ENCODE measurements around the gene PPBP. TPM values are rescaled to one million over a fixed set of nuclear protein-coding genes. Genes with fewer than 3 reads are reported as not detected.
"Not testable (repeated sequence)": the region's sequence is repeated elsewhere in the genome, so short reads cannot be mapped to it uniquely, and the experiment has no call there.

The PPBP gene
- total RNA-seq, 2 donors from 2014 or later = not detected

DNA sequence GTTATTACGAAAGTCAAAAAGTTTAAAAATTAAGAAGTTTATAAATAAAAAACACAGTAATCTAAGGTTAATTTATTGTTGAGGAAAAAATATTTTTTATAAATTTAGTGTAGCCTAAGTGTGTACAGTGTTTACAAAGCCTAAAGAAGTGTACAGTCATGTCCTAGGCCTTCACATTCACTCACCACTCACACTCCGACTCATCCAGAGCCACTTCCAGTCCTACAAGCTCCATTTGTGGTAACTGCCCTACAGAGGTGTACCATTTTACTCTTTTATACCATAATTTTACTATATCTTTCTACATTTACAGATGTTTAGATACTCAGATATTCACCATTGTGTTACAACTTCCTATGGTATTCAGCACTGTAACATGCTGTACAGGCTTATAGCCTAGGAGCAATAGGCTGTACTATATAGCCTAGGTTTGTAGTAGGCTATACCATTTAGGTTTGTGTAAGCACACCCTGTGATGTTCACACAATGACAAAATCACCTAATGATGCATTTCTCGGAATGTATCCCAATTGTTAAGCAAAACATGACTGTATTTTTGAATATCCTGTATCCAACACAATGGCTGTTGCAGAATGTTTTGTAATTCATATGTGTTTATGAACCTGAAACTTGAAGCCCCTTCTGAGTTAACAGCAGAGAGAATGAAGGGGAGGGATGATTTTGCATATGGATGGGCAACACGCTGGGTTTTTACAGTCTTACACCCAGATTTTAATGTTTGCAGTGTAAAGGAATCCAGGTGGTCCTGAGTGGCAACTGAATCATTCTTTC is 3.1 kb downstream of the PPBP start:
- Histone ChIP-seq H3K27ac (no peak overlapping the region), H3K36me3 (no peaks in the 10 kb centered on the region), H3K9me3 (no peaks in the 10 kb centered on the region), H3K4me3 (no peak overlapping the region), H3K4me1 (replicated peaks) (no peaks in the 10 kb centered on the region), H3K27me3 (replicated peaks; ENCODE audit: insufficient read depth) (no peaks in the 10 kb centered on the region)
- TF ChIP-seq POLR2A (IDR thresholded peaks at IDR 0.05) = no peak
- TF ChIP-seq POLR2AphosphoS5 (IDR thresholded peaks at IDR 0.05) = no peak
- TF ChIP-seq, protein P1, sequence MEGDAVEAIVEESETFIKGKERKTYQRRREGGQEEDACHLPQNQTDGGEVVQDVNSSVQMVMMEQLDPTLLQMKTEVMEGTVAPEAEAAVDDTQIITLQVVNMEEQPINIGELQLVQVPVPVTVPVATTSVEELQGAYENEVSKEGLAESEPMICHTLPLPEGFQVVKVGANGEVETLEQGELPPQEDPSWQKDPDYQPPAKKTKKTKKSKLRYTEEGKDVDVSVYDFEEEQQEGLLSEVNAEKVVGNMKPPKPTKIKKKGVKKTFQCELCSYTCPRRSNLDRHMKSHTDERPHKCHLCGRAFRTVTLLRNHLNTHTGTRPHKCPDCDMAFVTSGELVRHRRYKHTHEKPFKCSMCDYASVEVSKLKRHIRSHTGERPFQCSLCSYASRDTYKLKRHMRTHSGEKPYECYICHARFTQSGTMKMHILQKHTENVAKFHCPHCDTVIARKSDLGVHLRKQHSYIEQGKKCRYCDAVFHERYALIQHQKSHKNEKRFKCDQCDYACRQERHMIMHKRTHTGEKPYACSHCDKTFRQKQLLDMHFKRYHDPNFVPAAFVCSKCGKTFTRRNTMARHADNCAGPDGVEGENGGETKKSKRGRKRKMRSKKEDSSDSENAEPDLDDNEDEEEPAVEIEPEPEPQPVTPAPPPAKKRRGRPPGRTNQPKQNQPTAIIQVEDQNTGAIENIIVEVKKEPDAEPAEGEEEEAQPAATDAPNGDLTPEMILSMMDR (IDR thresholded peaks at IDR 0.05) = no peak
- 74% methylated on average over 4 of the region's 4 CpGs for WGBS
- intact Hi-C loops (cut with DNase I) = no loop called here
- DNase-seq (ENCODE audit: low spot score) = no peak

DNA sequence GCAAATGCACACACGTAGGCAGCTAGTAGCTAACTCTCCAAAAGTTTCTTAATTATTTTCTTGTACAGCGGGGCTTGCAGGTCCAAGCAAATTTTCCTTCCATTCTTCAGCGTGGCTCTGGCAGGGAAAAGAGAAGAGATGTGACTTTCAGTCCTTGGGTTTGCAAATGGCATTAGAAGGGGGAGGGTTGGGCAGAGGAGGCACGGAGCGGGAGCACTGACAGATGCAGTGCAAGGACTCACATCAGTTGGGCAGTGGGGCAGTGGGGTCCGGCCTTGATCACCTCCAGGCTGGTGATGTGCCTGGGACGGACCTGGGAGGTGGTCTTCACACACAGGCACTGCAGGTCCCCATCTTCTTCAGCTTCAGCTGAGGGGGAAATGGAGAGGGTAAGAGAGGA is 6.8 kb downstream of the PPBP start:
- H3K4me3 ChIP-seq; H3K27ac ChIP-seq; H3K4me1 ChIP-seq (replicated peaks); intact Hi-C loops (cut with DNase I); H3K27me3 ChIP-seq (replicated peaks; ENCODE audit: insufficient read depth); DNase-seq (ENCODE audit: low spot score); H3K36me3 ChIP-seq; H3K9me3 ChIP-seq: not testable (repeated sequence)
- 70% methylated on average over 7 of the region's 7 CpGs for WGBS

DNA sequence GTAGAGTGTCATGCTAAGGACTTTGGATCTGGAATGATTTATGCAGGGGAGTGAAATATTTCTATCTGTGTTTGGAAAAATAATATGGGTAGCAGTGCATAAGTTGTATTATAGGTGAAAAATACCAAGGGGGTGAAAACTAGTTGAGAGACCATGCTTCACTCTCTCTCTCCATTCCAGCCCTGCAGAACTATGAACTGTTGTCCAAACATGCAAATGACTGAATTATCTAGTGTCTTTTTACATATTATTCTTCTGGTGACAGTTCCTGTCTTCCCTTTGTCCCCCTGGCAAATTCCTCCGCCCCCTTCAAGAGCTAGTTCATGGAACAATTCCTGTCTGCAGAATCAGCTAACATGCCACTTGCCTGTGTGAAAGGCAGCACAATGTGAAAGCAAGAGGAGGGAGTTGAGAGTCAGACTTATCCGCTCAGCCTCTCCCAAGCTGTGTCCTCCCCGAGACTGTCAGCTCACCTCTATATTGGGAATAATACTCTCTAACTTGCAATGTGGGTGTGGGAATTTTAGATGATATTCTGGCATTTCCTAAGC is 8.5 kb downstream of the PPBP start:
- intact Hi-C loops (cut with DNase I) = no loop called here
- H3K9me3 ChIP-seq = no peaks in the 10 kb centered on the region
- H3K4me3 ChIP-seq = no peak overlapping the region
- TF ChIP-seq, protein P1 (IDR thresholded peaks at IDR 0.05) = no peak
- TF ChIP-seq POLR2A (IDR thresholded peaks at IDR 0.05) (no peak), POLR2AphosphoS5 (IDR thresholded peaks at IDR 0.05) (no peak)
- 78% methylated on average over 3 of the region's 3 CpGs for WGBS
- no peaks in the 10 kb centered on the region for H3K36me3 ChIP-seq
- H3K4me1 ChIP-seq (replicated peaks) = no peaks in the 10 kb centered on the region
- H3K27me3 ChIP-seq (replicated peaks; ENCODE audit: insufficient read depth) = no peaks in the 10 kb centered on the region
- H3K27ac ChIP-seq = no peak overlapping the region
- no peak for DNase-seq (ENCODE audit: low spot score)

DNA sequence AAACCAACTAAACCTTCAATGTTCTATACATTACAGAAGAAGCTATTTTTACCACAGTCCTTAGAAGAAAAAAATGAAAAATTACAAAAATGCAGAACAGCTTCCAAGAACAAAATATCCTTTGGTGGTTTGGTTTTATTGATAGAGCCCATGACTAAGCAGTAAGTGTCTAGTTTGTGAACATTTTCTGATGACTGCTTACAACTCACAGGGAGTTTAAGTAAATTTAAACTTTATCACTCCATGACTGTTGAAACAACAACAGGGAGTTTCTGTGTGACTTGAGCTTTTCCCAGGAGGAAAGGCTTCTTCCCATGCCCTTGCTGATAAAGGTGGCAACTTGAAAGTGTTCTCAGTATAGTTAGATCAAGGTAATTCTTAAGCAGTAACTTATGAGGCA is 9.1 kb downstream of the PPBP start:
- no peak for TF ChIP-seq POLR2A (IDR thresholded peaks at IDR 0.05)
- TF ChIP-seq POLR2AphosphoS5 (IDR thresholded peaks at IDR 0.05) = no peak
- TF ChIP-seq, protein P1 (IDR thresholded peaks at IDR 0.05) = no peak
- intact Hi-C loops (cut with DNase I) = no loop called here
- DNase-seq (ENCODE audit: low spot score) = no peak

DNA sequence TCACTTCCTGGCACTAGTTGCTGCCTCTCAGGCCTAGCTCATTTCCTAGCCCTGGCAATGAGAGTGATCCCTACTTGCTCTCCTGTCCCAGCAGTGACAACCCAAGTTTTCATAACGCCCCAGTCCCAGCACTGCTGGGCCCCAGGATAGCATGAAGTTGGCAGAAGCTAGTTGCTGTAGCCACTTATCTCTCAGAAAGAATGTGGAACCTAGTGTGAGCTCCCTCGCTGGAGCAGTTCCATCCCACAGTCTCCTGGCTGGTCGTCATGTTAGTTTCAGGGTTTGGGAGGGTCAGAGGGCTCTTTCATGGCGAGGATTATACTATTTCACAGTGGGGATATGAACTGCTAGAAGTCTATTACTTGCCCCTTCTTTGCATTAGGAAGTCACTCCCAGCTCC is 11.3 kb downstream of the PPBP start:
- 74% methylated on average over 4 of the region's 4 CpGs for WGBS
- no peak for DNase-seq (ENCODE audit: low spot score)
- intact Hi-C loops (cut with DNase I) = no loop called here

More for the DNA sequence above, 9.1 kb downstream of the PPBP start:
- H3K4me1 ChIP-seq (replicated peaks) = no peaks in the 10 kb centered on the region
- H3K27ac ChIP-seq = no peak overlapping the region
- no peaks in the 10 kb centered on the region for H3K36me3 ChIP-seq
- H3K9me3 ChIP-seq = no peaks in the 10 kb centered on the region
- no peak overlapping the region for H3K4me3 ChIP-seq
- H3K27me3 ChIP-seq (replicated peaks; ENCODE audit: insufficient read depth) = no peaks in the 10 kb centered on the region

More for the DNA sequence above, 11.3 kb downstream of the PPBP start:
- Histone ChIP-seq H3K4me1 (replicated peaks) (no peaks in the 10 kb centered on the region), H3K4me3 (no peak overlapping the region), H3K27me3 (replicated peaks; ENCODE audit: insufficient read depth) (no peaks in the 10 kb centered on the region), H3K9me3 (no peaks in the 10 kb centered on the region), H3K27ac (no peak overlapping the region), H3K36me3 (no peaks in the 10 kb centered on the region)
- no peak for TF ChIP-seq POLR2AphosphoS5 (IDR thresholded peaks at IDR 0.05)
- no peak for TF ChIP-seq POLR2A (IDR thresholded peaks at IDR 0.05)
- TF ChIP-seq, protein P1 (IDR thresholded peaks at IDR 0.05) = no peak
